OCI-LY7 (cell line): Measurements from ENCODE around the gene COL18A1. TPM values are rescaled to one million over a fixed set of nuclear protein-coding genes. Genes with fewer than 3 reads are reported as not detected.
A peak's percentile ranks its signal among the peaks of the same experiment; 100 is the strongest.

Experiments used
- BruUV-seq: library from RNA; stranded (reverse); fragments of 400-500 nt; replicated peaks from 2 replicates; lab custom pipeline; 2021; lab: Mats Ljungman, UMichigan
- CTCF ChIA-PET: fragments of 300-600 bp; sonication (Branson Sonifier 250); formaldehyde crosslinking; loops from one replicate; lab custom pipeline; 2022; ENCODE audit warnings: antibody characterized with exemption; ENCODE audit not compliant: unreplicated experiment; lab: Charles Lee
- POLR2A ChIA-PET: fragments of 300-600 bp; sonication (Branson Sonifier 250); formaldehyde crosslinking; loops from one replicate; lab custom pipeline; 2022; ENCODE audit warnings: antibody characterized with exemption; lab: Charles Lee
- DNase-seq: peaks from one replicate; pipeline ENCODE4 v3.0.0-alpha.2; 2015; ENCODE audit warnings: low spot score
- H2AFZ ChIP-seq: fragments of 200-600 bp; sonication (generic), shearing (Covaris generic); 2 replicates; pipeline ENCODE4 v1.6.1; 2014; ENCODE audit warnings: mild to moderate bottlenecking, antibody characterized with exemption, low read length, moderate library complexity
- H3K27ac ChIP-seq: fragments of 200-600 bp; sonication (generic); 2 replicates; pipeline ENCODE4 v1.5.1; 2014; ENCODE audit warnings: mixed run types, low read depth, mild to moderate bottlenecking, moderate library complexity, low read length, inconsistent platforms; ENCODE audit not compliant: poor library complexity, severe bottlenecking
- H3K36me3 ChIP-seq: fragments of 200-600 bp; sonication (generic); 2 replicates; pipeline ENCODE4 v1.6.1; 2014; ENCODE audit warnings: mild to moderate bottlenecking, antibody characterized with exemption, low read length, moderate library complexity, mixed read lengths; ENCODE audit not compliant: insufficient read depth
- H3K4me1 ChIP-seq: fragments of 200-600 bp; sonication (generic); 2 replicates; pipeline ENCODE4 v1.5.1; 2014; ENCODE audit warnings: mild to moderate bottlenecking, low read length; ENCODE audit not compliant: insufficient read depth, poor library complexity, severe bottlenecking
- H3K4me2 ChIP-seq: fragments of 200-600 bp; sonication (generic); 2 replicates; pipeline ENCODE4 v1.6.1; 2014; ENCODE audit warnings: mild to moderate bottlenecking, low read length
- H3K4me3 ChIP-seq: fragments of 200-600 bp; sonication (generic); 2 replicates; pipeline ENCODE4 v1.5.1; 2014; ENCODE audit warnings: mild to moderate bottlenecking, low read depth, low read length; ENCODE audit not compliant: poor library complexity, severe bottlenecking
- H3K79me2 ChIP-seq: fragments of 200-600 bp; sonication (generic); 2 replicates; pipeline ENCODE4 v1.6.1; 2016; ENCODE audit warnings: low read depth, mild to moderate bottlenecking, low read length, moderate library complexity, mixed read lengths; ENCODE audit not compliant: insufficient read depth
- H3K9me2 ChIP-seq: fragments of 200-600 bp; sonication (generic); 2 replicates; pipeline ENCODE4 v1.6.1; 2016; ENCODE audit warnings: mild to moderate bottlenecking, low read length, mixed read lengths; ENCODE audit not compliant: insufficient read depth
- H3K9me3 ChIP-seq: fragments of 200-600 bp; sonication (generic); 2 replicates; pipeline ENCODE4 v1.6.1; 2014; ENCODE audit warnings: mild to moderate bottlenecking, mixed run types, low read length, mixed read lengths
- H4K20me1 ChIP-seq: fragments of 200-600 bp; sonication (generic); 2 replicates; pipeline ENCODE4 v1.6.1; 2014; ENCODE audit warnings: mild to moderate bottlenecking, antibody characterized with exemption, low read length, moderate library complexity, mixed read lengths; ENCODE audit not compliant: insufficient read depth
- CTCF ChIP-seq: fragments of 200-600 bp; sonication (generic); conservative IDR thresholded peaks from 2 replicates; pipeline ENCODE4 v1.5.1; 2014; ENCODE audit warnings: mild to moderate bottlenecking, antibody characterized with exemption, low read length, moderate library complexity, mixed read lengths
- EZH2phosphoT487 ChIP-seq: fragments of 200-600 bp; sonication (generic); IDR thresholded peaks from 2 replicates; pipeline ENCODE4 v1.6.1; 2018; ENCODE audit warnings: low read depth, borderline replicate concordance, mild to moderate bottlenecking, mixed run types, antibody characterized with exemption, low read length, moderate library complexity, mixed read lengths
- intact Hi-C: fragments of 100-400 bp; cut with micrococcal nuclease; formaldehyde crosslinking; loops from one replicate; pipeline ENCODE4 v1.10.0; 2022; ENCODE audit not compliant: unreplicated experiment
- total RNA-seq, 2 experiments: library from RNA; depleted of rRNA in 1 of 2; stranded (reverse); fragments of >200 nt in 1 of 2; shearing (Covaris generic) in 1 of 2; gene quantifications; 2 replicates each; pipeline ENCODE4 v1.2.3, GENCODE V29; 2014 to 2022

The COL18A1 gene
- total RNA-seq, 2 experiments from 2014 or later = 0.23 to 7.4 TPM

DNA sequence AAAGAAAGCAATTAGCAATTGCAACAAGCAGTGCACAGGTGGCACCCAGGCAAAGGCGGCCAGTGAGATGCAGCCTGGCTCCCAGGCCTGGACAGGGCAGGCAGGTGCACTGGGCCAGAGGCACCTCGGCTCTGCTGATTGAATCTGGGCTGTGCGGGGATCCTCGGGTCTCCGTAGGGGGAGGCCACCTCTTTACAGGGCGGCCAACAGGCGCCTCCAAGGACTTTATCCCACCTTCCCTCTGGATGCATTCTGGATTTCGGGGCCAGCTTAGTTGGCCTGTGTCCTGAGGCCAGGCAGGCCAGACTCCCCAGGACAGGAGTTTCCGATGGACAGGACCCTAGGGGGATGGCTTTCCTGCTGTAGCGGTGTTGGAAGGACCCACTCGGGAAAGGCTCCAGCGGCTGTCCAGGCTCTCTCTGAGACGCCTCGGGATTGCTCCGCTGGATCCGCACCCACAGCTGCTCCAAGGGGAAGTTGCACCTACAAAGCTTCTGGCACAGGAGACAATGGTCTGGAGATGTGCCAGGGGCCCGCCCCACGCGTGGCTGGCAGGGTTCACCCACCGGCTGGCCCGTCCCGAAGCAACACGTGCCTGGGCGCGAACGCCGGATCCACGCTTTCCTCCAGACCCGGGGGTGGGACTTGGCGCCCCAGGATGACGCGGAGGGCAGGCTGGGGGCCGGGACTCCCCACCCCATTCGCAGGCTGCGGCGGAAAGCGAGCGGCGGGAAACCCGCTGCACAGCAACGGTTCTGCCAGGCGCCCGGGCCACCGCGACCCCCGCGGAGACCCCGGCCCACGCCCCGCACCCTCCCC is 136.5 kb downstream of the COL18A1 start:
- Histone ChIP-seq H2AFZ (no peak overlapping the region), H3K9me3 (no peaks in the 10 kb centered on the region), H3K79me2 (peaks cover 6% of the 10 kb centered on the region; the same call in 1 of the 2 replicates), H3K4me2 (peak overlapping the region; percentile 95), H4K20me1 (no peaks in the 10 kb centered on the region), H3K27ac (no peak overlapping the region), H3K4me3 (peak overlapping the region; percentile 71), H3K36me3 (no peaks in the 10 kb centered on the region), H3K9me2 (no peaks in the 10 kb centered on the region), H3K4me1 (no peaks in the 10 kb centered on the region)
- ChIA-PET POLR2A (no interaction called here), CTCF (no interaction called here)
- peak; percentile 68 for DNase-seq
- intact Hi-C loops = no loop called here
- BruUV-seq = TSS peak; percentile 69
- TF ChIP-seq CTCF (no peak), EZH2phosphoT487 (no peak)

DNA sequence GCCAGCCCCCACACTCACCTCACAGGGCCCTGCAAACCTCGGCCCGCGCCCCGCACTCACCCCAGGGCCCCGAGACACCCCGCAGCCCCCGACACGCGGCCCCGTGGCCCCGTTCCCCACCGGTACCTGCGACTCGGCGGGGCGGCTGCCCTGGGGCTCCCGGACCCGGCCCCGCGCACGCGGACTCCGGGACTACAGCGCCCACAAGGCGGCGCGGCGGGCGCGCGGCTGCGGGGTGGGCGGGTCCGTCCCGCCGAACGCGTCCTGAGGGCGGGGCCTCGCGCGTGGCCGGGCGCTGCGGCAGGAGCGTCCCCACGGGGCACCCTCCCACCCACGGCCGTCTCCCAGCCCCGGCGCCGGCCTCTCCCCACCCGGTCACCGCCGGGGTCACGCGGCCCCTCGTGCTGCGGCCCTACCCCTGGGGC is 137.3 kb downstream of the COL18A1 start, which contains the start of gene SLC19A1:
TSS of gene SLC19A1 (minus strand) at position 199 of the 425 bp plus-strand sequence. CDS start 4,481 bp downstream, outside the sequence.
- Histone ChIP-seq H3K9me2 (no peaks in the 10 kb centered on the region), H3K36me3 (no peaks in the 10 kb centered on the region), H3K4me1 (no peaks in the 10 kb centered on the region), H4K20me1 (no peaks in the 10 kb centered on the region), H3K4me2 (peak within 1 kb of the TSS; percentile 95), H2AFZ (no peak within 1 kb of the TSS), H3K4me3 (peak within 1 kb of the TSS; percentile 71), H3K27ac (no peak within 1 kb of the TSS), H3K79me2 (peaks cover 6% of the 10 kb centered on the region; the same call in 1 of the 2 replicates), H3K9me3 (no peaks in the 10 kb centered on the region)
- CTCF ChIA-PET = no interaction called here
- intact Hi-C loops = no loop called here
- TF ChIP-seq CTCF = no peak
- TF ChIP-seq EZH2phosphoT487 = no peak
- POLR2A ChIA-PET = no interaction called here
- peak; percentile 73 for DNase-seq
- no TSS peak for BruUV-seq
